Choroid plexus epithelial cell (primary cell): ENCODE data around the gene LMBR1.
A peak's percentile ranks its signal among the peaks of the same experiment; 100 is the strongest.
"Not testable (repeated sequence)": the region's sequence is repeated elsewhere in the genome, so short reads cannot be mapped to it uniquely, and the experiment has no call there.

Experiments
- DNase-seq: peaks from one replicate; pipeline ENCODE4 v3.0.0-alpha.2; 2010; ENCODE audit warnings: low read depth
- H3K4me3 ChIP-seq: 2 replicates; pipeline ENCODE4 v1.5.1; 2011; ENCODE audit warnings: low read depth, mild to moderate bottlenecking, control low read depth, low read length, moderate library complexity
- TF ChIP-seq, protein P1 (sequence below): conservative IDR thresholded peaks from 2 replicates; pipeline ENCODE4 v1.5.1; 2011; ENCODE audit warnings: low read depth, mild to moderate bottlenecking, control low read depth, inconsistent platforms, low read length, moderate library complexity

The LMBR1 gene

DNA sequence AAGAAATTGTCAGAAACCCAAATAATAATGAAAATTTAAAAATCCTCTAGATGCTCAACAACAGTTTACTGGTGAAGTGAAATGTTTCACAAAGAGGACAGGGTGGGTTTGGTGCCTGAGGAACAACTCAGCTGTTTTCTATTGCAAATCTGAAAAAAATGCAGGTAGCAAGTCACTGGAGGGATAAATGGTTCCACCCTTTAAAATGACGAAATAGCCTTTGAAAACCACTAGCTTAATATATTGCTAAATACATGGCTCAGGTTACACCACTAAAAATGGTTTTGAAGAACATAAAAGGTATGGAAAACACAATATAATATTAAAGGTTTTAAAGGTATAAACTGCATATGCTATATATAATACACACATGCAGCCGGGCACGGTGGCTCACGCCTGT, 69.5 kb downstream of the LMBR1 start:
- DNase-seq: peak; percentile 54
- H3K4me3 ChIP-seq: no peak overlapping the region
- TF ChIP-seq, protein P1, sequence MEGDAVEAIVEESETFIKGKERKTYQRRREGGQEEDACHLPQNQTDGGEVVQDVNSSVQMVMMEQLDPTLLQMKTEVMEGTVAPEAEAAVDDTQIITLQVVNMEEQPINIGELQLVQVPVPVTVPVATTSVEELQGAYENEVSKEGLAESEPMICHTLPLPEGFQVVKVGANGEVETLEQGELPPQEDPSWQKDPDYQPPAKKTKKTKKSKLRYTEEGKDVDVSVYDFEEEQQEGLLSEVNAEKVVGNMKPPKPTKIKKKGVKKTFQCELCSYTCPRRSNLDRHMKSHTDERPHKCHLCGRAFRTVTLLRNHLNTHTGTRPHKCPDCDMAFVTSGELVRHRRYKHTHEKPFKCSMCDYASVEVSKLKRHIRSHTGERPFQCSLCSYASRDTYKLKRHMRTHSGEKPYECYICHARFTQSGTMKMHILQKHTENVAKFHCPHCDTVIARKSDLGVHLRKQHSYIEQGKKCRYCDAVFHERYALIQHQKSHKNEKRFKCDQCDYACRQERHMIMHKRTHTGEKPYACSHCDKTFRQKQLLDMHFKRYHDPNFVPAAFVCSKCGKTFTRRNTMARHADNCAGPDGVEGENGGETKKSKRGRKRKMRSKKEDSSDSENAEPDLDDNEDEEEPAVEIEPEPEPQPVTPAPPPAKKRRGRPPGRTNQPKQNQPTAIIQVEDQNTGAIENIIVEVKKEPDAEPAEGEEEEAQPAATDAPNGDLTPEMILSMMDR: no peak

DNA sequence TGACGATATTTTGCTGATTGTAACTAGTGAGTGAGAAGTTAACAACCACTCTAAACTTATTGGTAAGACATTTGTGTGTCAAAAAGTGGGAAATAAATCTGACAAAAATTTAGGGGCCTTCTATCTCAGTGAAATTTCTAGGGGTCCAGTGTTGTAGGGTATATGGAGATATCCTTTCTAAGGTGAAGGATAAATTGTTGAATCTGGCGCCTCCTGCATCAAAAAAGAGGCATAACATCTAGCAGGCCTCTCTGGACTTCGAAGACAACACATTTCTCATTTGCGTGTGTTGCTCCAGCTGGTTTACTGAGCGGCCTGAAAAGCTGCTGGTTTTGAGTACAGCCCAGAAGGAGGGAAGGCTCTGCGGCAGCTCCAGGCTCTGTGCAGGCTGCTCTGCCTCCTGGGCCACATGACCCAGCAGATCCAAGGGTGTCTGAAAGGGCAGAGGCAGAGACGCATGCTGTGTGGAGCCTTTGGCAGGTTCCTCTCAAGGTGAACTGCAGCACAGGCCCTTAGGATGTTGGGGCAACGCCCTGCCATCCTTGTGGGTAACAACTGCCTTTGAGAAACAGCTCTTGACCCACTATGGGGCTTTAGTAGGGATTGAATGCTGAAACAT, 72.4 kb downstream of the LMBR1 start:
- H3K4me3 ChIP-seq: no peak overlapping the region
- peak; percentile 8 for DNase-seq
- TF ChIP-seq, protein P1: peak; percentile 38

DNA sequence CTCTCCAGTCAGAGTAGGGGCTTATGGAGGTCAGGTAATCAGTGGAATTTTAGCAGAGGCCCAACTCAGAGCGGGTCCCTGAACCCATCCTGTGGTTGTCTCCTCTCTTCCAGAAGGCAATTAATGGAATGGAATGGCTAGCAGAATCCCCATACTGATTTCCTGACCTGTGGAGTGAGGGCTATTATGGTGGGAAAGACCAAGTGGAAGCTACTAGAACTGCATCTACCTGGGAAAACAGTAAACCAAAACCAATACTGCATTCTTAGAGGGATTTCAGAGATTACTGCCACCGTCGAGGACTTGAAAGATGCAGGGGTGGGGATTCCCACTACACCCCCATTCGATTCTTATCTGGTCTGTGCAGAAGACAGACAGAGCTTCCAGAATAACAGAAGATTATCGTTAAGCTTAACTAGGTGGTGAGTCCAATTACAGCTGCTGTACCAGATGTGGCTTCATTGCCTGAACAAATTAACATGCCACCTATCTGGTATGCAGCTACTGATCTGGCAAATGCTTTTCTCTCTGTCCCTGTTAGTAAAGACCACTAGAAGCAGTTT, 73.2 kb downstream of the LMBR1 start:
- no peak overlapping the region for H3K4me3 ChIP-seq
- TF ChIP-seq, protein P1: no peak
- DNase-seq: no peak

DNA sequence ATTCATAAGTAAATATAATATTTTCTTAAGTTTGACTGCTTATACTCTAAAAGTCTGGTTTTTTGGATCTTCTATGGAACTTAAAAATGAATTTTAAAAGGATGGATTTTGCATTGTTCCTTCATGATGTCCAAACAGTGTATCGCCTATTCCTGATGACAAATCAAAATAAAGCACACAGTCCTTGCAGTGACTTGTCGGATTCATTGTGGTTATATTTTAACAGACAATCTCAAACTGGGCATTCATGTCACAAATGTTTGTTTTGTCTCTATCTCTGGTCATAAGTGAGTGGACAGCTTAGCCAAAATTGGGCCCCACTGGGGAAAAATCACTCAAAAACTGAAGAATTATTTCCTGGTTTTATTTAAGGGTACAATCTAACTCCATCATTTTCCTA, 74.8 kb downstream of the LMBR1 start:
- TF ChIP-seq, protein P1: no peak
- H3K4me3 ChIP-seq: no peak overlapping the region
- no peak for DNase-seq

DNA sequence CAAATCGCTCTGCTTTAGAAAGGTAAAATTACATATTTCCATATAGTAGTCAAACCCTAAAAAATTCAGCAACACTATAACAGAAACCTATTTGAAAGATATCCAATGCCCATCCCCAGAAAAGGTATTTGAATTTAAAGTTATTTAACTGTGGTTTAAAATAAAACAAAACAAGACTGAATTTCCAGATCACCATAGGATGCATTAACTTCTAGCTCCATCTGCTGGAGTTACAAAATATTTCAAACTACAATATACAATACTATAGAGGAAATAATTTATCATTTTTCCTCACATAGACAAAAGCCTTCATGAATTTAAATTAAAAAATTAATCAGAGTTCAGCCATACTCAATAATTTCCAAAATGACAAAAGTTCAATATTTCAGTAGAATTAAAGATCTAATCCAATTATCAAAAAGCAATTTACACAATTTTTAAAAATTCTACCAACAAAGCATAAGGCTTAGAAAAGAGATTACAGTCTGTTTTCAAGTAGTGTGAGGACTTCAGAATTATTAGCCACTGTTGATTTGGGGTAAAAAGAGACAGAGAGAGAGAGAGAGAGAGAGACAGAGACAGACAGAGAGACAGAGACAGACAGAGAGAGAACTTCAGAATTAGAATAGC, 75.9 kb downstream of the LMBR1 start:
- no peak overlapping the region for H3K4me3 ChIP-seq
- peak; percentile 61 for DNase-seq
- TF ChIP-seq, protein P1: peak; percentile 55

DNA sequence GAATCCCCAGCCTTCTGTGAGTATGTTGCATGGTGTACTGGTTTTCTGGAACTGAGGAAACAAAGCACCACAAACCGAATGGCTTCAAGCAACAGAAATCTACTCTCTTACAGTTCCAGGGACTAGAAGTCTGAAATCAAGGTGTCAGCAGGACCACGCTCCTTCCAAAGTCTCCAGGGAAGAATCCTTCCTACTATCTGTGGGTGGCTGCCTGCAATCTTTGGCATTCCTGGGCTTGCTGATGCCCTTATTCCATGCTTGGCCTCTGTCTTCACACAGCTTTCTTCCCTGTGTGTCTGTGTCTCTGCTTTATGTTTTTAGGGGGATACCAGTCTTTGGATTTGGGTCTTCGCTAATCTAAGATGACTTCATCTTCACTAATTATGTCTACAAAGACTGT, 81.3 kb downstream of the LMBR1 start:
- TF ChIP-seq, protein P1: no peak
- DNase-seq: no peak
- H3K4me3 ChIP-seq: no peak overlapping the region

DNA sequence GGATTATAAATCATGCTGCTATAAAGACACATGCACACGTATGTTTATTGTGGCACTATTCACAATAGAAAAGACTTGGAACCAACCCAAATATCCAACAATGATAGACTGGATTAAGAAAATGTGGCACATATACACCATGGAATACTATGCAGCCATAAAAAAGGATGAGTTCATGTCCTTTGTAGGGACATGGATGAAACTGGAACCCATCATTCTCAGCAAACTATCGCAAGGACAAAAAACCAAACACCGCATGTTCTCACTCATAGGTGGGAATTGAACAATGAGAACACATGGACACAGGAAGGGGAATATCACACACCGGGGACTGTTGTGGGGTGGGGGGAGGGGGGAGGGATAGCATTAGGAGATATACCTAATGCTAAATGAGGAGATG, 89.3 kb downstream of the LMBR1 start:
- not testable (repeated sequence) for DNase-seq, H3K4me3 ChIP-seq
